ENCODE data around the gene DYRK4. TPM values are rescaled to one million over a fixed set of nuclear protein-coding genes. Genes with fewer than 3 reads are reported as not detected.

DYRK4 gene
- total and polyA plus RNA-seq, 2 experiments from 2014 or later: 65.1 to 90.4 TPM

- Histone ChIP-seq H3K27ac (no peak overlapping the region), H3K36me3 (no peaks in the 10 kb centered on the region), H3K27me3 (no peaks in the 10 kb centered on the region), H3K9me3 (ENCODE audit: low read depth) (no peaks in the 10 kb centered on the region), H3K4me3 (no peak overlapping the region), H3K4me1 (ENCODE audit: low read depth) (no peaks in the 10 kb centered on the region)
- DNase-seq (ENCODE audit: low read depth in 1 of 2, low spot score in 1 of 2): no peak
- no peak for TF ChIP-seq CTCF (IDR thresholded peaks at IDR 0.05; ENCODE audit: low read depth, low read length)
Measured at GRCh38 chr12:4588916-4589315, 26.9 kb downstream of the DYRK4 start.

GRCh38 chr12:4589941-4590340 lies 27.9 kb downstream of the DYRK4 start:
- no peaks in the 10 kb centered on the region for H3K4me1 ChIP-seq (ENCODE audit: low read depth)
- TF ChIP-seq CTCF (IDR thresholded peaks at IDR 0.05; ENCODE audit: low read depth, low read length): no peak
- no peak overlapping the region for H3K4me3 ChIP-seq
- no peaks in the 10 kb centered on the region for H3K27me3 ChIP-seq
- H3K27ac ChIP-seq: no peak overlapping the region
- DNase-seq (ENCODE audit: low read depth in 1 of 2, low spot score in 1 of 2): no peak
- no peaks in the 10 kb centered on the region for H3K9me3 ChIP-seq (ENCODE audit: low read depth)
- H3K36me3 ChIP-seq: no peaks in the 10 kb centered on the region

- no peak overlapping the region for H3K4me3 ChIP-seq
- no peaks in the 10 kb centered on the region for H3K36me3 ChIP-seq
- no peaks in the 10 kb centered on the region for H3K4me1 ChIP-seq (ENCODE audit: low read depth)
- DNase-seq (ENCODE audit: low read depth in 1 of 2, low spot score in 1 of 2): no peak
- no peaks in the 10 kb centered on the region for H3K27me3 ChIP-seq
- no peaks in the 10 kb centered on the region for H3K9me3 ChIP-seq (ENCODE audit: low read depth)
- no peak for TF ChIP-seq CTCF (IDR thresholded peaks at IDR 0.05; ENCODE audit: low read depth, low read length)
- no peak overlapping the region for H3K27ac ChIP-seq
Measured at GRCh38 chr12:4591180-4591687, 29.2 kb downstream of the DYRK4 start.

- no peak for TF ChIP-seq CTCF (IDR thresholded peaks at IDR 0.05; ENCODE audit: low read depth, low read length)
- Histone ChIP-seq H3K4me3 (no peak overlapping the region), H3K27ac (no peak overlapping the region), H3K36me3 (no peaks in the 10 kb centered on the region), H3K4me1 (ENCODE audit: low read depth) (no peaks in the 10 kb centered on the region), H3K9me3 (ENCODE audit: low read depth) (no peaks in the 10 kb centered on the region), H3K27me3 (peaks cover 5% of the 10 kb centered on the region)
- DNase-seq (ENCODE audit: low read depth in 1 of 2, low spot score in 1 of 2): no peak
Measured at GRCh38 chr12:4595881-4596280, 33.9 kb downstream of the DYRK4 start.

- no peak for TF ChIP-seq CTCF (IDR thresholded peaks at IDR 0.05; ENCODE audit: low read depth, low read length)
- no peak for DNase-seq (ENCODE audit: low read depth in 1 of 2, low spot score in 1 of 2)
- no peak overlapping the region for H3K27ac ChIP-seq
- H3K4me1 ChIP-seq (ENCODE audit: low read depth): no peaks in the 10 kb centered on the region
- H3K36me3 ChIP-seq: no peaks in the 10 kb centered on the region
- no peak overlapping the region for H3K4me3 ChIP-seq
- no peaks in the 10 kb centered on the region for H3K9me3 ChIP-seq (ENCODE audit: low read depth)
- peaks cover 27% of the 10 kb centered on the region for H3K27me3 ChIP-seq
Measured at GRCh38 chr12:4603421-4603820, 41.4 kb downstream of the DYRK4 start.

GRCh38 chr12:4603946-4604345 lies 41.9 kb downstream of the DYRK4 start:
- peaks cover 27% of the 10 kb centered on the region for H3K27me3 ChIP-seq
- no peak for TF ChIP-seq CTCF (IDR thresholded peaks at IDR 0.05; ENCODE audit: low read depth, low read length)
- no peaks in the 10 kb centered on the region for H3K4me1 ChIP-seq (ENCODE audit: low read depth)
- no peaks in the 10 kb centered on the region for H3K36me3 ChIP-seq
- H3K4me3 ChIP-seq: no peak overlapping the region
- no peak for DNase-seq (ENCODE audit: low read depth in 1 of 2, low spot score in 1 of 2)
- no peaks in the 10 kb centered on the region for H3K9me3 ChIP-seq (ENCODE audit: low read depth)
- H3K27ac ChIP-seq: no peak overlapping the region
